Neural progenitor cell (in vitro differentiated cells): ENCODE measurements around the gene CDK5R1.

ENCODE experiments used
- EZH2 ChIP-seq: fragments of 200-600 bp; sonication (generic); IDR thresholded peaks from 2 replicates; pipeline ENCODE4 v1.6.1; 2017; ENCODE audit warnings: antibody characterized with exemption, mild to moderate bottlenecking, moderate library complexity
- EZH2phosphoT487 ChIP-seq: fragments of 200-600 bp; sonication (generic); IDR thresholded peaks from 2 replicates; pipeline ENCODE4 v1.6.1; 2017; ENCODE audit warnings: antibody characterized with exemption

DNA sequence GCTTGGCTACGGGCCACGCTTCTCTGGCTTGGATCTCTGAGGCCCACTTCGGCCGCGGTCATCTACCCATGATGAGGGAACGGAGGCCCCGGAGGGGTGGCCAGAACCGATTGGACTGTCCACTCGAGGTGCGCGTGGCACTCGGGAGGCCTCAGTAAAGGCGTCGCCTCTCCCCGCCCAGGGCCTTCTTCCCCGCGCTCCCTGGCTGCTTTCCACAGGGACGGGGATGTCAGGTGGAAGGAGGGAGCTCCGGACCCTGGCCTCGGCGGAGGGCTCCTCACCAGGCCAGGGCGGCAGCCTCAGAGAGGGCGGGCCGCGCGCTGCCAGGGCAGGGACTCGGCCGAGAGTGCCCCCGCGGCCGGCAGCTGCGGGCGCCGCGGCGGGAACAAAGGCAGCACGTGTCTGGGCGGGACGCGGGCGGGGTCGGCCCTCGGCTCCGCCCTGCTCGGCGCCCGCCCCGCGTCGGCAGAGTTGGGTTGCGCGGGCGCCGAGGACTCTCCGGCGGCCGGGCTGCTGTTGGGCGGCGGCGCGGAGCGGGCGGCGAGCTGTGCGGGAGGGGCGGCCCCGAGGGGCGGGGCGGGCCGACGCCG is 587 bp upstream of the CDK5R1 start:
- TF ChIP-seq EZH2 (no peak), EZH2phosphoT487 (no peak)
